ENCODE data around the gene ZNF771.
A peak's percentile ranks its signal among the peaks of the same experiment; 100 is the strongest.

Gene ZNF771

GRCh38 chr16:30407102-30407803 lies at the start of gene ZNF771:
TSS of gene ZNF771 (plus strand) at chr16:30407606. CDS start at chr16:30408054, 448 bp downstream.
- DNase-seq (ENCODE audit: low spot score): peak; percentile 89

GRCh38 chr16:30357715-30358576 lies 49.5 kb upstream of the ZNF771 start:
- DNase-seq (ENCODE audit: low spot score): no peak

DNA sequence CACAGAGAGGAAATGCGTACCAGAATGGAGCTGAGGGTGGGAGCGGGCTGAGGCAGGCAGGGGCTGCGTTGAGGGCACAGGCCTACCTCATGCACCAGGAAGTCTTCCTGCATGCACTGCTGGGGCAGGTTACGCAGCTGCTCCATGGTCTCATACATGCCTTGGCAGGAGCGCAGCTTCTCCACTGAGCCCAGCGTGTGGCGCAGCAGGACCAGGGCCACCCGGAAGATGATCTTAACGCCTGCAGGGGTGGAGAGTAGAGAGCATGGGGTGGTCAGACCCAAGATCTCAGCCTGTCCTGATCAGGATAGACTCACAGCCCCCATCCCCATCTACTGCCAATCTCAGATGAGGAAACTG lies 48.8 kb upstream of the ZNF771 start:
- no peak for DNase-seq (ENCODE audit: low spot score)

DNA sequence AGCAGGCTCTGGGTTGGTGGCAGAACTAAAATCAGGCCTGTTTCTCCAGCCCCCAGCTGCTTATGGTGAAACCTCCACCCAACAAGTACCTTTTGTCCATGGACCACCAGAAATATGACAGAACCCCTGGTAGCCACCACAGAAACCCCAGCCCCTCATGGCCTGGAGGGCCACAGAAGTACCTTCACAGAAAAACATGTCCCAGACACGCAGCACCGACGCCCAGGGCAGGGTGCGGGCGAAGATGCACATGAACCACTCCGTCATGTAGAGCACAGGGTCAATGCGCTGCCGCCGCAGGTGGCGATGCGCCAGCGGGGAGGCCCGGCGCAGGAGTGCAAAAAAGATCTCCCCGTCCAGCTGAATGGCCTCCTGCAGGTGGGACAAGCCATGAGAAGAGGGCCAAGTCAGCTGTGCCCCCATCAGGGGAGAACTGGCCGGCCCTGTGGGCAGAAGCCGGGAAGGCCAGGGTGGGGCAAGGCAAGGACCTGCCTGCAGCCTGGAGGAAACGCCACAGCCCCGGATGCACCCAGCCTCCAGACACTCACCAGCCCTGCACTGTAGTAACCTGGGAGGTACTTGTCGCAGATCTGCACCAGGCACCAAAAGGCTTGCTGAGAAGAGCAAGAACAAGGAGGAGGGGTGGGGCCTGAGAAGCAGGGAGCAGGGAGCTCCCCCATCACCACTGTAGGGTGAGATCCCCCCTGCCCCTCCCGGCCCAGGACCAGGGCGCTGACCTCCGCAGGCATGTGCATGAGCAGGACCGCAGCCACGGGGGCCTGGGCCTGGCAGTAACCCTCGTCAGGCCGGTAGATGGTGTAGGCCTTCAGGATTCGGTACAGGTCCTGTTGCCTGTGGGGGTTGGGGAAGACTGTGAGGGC lies 48.2 kb upstream of the ZNF771 start:
- no peak for DNase-seq (ENCODE audit: low spot score)

DNA sequence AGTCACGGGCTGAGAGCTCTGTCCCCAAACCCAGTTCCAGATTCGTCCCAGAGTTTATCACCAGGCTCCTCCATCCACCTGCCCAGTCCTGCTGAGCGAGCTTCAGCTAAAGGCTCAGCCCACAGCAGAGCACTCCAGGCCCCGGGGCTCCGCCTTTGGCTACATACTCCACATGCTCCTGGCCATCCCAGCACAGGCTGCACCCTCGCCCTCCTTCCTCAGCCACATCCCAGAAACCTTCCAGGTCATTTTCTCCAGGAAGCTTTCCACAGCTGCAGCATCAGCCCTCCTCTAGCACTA lies 47.6 kb upstream of the ZNF771 start:
- no peak for DNase-seq (ENCODE audit: low spot score)

- no peak for DNase-seq (ENCODE audit: low spot score)
These were observed 46.2 kb upstream of the ZNF771 start for GRCh38 chr16:30361180-30361579.

GRCh38 chr16:30365200-30365599 lies 42.2 kb upstream of the ZNF771 start:
- no peak for DNase-seq (ENCODE audit: low spot score)

GRCh38 chr16:30366511-30366910 lies 40.9 kb upstream of the ZNF771 start:
- DNase-seq (ENCODE audit: low spot score): no peak

DNA sequence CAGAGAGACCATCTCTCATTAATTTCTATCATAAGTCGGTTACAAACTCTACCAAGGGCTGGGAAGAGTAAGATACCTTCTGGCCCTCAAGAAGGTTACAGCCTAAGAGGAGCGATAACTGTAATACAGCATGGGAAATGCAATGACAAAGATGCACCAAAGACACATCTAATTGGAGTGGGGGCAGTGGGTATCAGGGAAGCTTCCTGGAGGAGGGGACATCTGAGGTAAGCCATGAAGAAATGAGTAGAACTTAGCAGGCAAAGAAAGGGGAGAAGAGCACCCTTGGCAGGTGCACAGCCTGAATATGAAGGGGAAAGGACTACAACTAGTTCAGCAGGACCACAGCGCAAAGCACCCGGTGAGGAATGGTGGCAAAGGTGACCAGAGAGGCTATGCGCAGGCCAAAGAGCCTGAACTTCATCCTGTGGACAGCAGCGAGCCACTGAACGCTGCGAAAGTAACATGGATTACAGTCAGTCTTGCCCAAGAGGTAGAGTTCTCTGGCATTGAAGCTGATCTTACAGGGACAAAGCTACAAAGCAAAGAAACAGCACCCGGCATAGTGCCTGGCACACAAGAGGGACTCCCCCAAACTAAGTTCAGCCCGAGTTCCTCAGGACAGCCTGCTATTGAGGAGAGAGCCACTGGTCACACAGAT lies 39.9 kb upstream of the ZNF771 start:
- DNase-seq (ENCODE audit: low spot score): no peak

GRCh38 chr16:30368122-30368791 lies 39.1 kb upstream of the ZNF771 start:
- no peak for DNase-seq (ENCODE audit: low spot score)

- no peak for DNase-seq (ENCODE audit: low spot score)
These were observed 38.7 kb upstream of the ZNF771 start for GRCh38 chr16:30368792-30369090.

GRCh38 chr16:30369091-30369937 lies 38.1 kb upstream of the ZNF771 start:
- no peak for DNase-seq (ENCODE audit: low spot score)

DNA sequence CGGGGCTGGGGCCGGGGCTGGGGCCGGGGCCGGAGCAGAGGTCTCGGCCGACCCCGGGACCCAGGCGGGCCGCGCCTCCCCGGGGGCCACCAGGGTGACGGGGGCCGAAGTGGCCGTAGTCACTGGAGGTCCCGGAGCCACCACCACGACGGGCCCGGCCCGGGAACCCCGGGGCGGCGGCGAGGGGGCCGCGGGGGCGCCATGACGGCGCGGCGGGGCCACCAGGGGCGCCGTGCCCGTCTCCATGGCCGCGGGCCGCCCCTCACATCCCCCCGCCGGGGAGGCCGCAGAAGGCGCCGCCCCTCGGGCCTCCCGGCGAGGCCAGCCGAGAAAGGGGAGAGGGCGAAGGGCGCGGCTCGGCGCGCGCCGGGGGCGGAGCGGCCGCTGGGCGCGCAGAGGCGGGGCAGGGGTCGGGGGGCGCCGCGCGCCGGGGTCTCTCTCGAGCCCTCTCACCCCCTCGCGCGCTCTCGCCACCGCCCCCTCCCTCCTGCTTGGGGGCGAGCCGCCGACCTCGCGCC lies 37.4 kb upstream of the ZNF771 start:
- no peak for DNase-seq (ENCODE audit: low spot score)

- DNase-seq (ENCODE audit: low spot score): peak; percentile 100
These were observed 36.8 kb upstream of the ZNF771 start, which contains the start of gene TBC1D10B for GRCh38 chr16:30370456-30371247. TSS of gene TBC1D10B (minus strand) at chr16:30370494. CDS start at chr16:30370183, 311 bp downstream.

DNA sequence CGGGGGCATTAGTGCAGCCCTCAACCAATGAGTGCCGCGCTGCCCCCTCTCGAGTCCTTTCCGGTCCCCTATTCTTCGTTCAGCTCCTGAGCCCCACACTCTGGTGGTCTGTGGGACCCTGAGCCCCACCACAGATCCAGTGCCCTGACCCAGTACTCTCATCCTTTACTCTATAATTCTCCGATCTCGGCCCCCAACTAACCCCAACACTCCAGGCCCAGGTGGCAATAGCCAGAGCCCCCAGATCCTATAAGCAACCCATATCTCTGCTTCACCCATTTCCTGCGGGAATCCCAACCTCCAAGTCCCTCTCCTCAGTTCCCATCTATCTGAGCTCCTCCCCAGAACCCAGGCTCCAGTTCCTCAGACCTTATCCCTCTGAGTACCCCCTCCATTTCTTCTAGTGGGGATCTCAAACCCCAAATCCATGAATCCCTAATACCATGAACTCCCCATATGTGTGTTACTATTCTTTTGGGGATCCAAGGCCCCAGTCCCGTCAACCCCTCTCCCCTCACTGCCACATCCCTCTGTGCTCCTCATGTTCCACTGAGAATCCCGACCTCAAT lies 36.1 kb upstream of the ZNF771 start:
- no peak for DNase-seq (ENCODE audit: low spot score)

DNA sequence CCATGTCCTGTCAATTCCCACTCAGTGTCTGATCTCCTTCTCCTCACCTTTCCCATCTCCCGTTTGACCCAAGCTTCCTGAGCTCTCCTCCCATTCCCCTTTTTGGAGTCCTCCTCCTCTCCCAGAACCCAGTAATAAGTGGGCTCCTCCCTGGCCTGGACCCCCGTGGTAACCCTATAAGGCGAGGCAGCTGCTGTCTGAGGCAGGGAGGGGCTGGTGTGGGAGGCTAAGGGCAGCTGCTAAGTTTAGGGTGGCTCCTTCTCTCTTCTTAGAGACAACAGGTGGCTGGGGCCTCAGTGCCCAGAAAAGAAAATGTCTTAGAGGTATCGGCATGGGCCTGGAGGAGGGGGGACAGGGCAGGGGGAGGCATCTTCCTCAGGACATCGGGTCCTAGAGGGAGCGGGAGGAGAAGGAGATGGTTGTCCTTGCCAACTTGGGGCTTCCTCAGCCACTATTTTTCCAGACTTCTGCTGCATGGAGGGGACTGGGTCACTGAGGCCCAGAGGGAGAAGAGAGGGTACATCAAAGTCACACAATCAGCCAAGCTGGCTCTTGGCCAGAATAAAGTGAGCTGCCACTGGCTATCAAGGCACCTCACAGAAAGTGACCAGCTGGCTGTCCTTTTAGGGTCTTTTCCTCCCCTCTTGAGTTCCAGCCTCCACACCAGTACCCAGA lies 35.2 kb upstream of the ZNF771 start:
- no peak for DNase-seq (ENCODE audit: low spot score)

DNA sequence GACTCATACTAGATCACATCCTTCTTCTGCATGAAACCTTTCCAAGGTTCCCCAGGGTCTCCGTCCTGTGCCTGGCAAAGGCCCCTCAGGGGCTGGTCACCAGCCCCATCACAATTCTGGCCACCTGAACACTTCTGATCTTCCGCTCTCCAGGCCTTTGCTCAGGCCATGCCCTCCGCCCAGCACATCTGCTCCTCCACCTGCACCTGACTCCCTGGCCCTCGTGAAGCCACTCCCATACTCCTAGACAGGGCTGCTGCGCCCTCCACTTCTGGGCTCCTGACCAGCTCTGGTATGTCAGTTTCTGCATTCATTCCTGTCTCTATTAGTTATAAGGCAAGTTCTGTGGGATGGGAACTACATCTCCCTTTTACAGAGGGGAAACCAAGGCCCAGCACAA lies 34.7 kb upstream of the ZNF771 start:
- DNase-seq (ENCODE audit: low spot score): no peak

GRCh38 chr16:30374538-30374937 lies 32.9 kb upstream of the ZNF771 start, which contains the start of gene MYL11:
TSS of gene MYL11 (plus strand) at chr16:30374802. CDS start at chr16:30374858, 56 bp downstream.
- no peak for DNase-seq (ENCODE audit: low spot score)

DNA sequence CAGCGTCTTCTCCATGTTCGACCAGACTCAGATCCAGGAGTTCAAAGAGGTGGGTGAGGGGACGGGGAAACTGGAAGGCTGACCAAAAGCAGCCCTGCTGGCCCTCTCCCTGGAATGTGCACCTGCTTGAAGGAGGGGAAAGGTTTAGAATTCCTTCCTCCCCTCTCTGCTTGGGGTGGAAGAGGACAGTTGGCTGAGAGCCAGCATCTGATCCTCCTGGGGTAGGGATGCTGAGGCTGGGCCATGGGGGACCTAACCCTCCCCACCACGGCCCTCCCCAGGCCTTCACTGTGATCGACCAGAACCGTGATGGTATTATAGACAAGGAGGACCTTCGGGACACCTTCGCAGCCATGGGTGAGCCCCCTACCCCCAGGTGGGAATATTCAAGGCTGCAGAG lies 31.5 kb upstream of the ZNF771 start:
- no peak for DNase-seq (ENCODE audit: low spot score)

Measured in CD4-positive, alpha-beta T cell treated with Interleukin-2 at 100 ng/mL for 4 hours (primary cell).